K562 (cell line): ENCODE measurements around the gene PARD3. TPM values are rescaled to one million over a fixed set of nuclear protein-coding genes. Genes with fewer than 3 reads are reported as not detected.

Experiments
- ATAC-seq: fragments of 200-7000 bp; cut with Tn5 transposase; 3 replicates; pipeline ENCODE4 v1.9.1; 2020; ENCODE audit warnings: moderate library complexity
- BruUV-seq: library from RNA; stranded (reverse); fragments of 400-500 nt; replicated peaks from 2 replicates; lab custom pipeline; 2021; lab: Mats Ljungman, UMichigan
- CTCF ChIA-PET: fragments of 300-600 bp; formaldehyde crosslinking; extraction: SDS; loops from one replicate; lab custom pipeline; 2021; ENCODE audit warnings: low intra/inter-chr PET ratio; lab: Yijun Ruan, JAX
- POLR2A ChIA-PET: fragments of 300-600, 350-650 bp; sonication (Branson Sonifier 250); formaldehyde crosslinking; extraction: SDS; loops from one replicate; lab custom pipeline; 2021; ENCODE audit warnings: antibody characterized with exemption, inconsistent platforms; lab: Yijun Ruan, JAX
- DNase-seq, 4 experiments: peaks; one replicate each; pipeline versions ENCODE4 v3.0.0 to v3.0.0-alpha.2; 2011 to 2018; ENCODE audit warnings: low spot score in 3 of 4, mixed read lengths in 3 of 4; ENCODE audit errors: extremely low read depth in 1 of 4
- FAIRE-seq: peaks from 2 replicates; lab custom pipeline; 2011; peaks lifted over from hg19 to GRCh38; lab: Jason Lieb, UNC
- H2AFZ ChIP-seq: 2 replicates; pipeline ENCODE4 v1.6.0; 2011; ENCODE audit warnings: low read depth, low read length, control low read depth, inconsistent platforms
- H3K27ac ChIP-seq: fragments of 200-600 bp; 3 replicates; pipeline ENCODE4 v1.8.0; 2011; ENCODE audit warnings: low read depth, mild to moderate bottlenecking, control low read depth, inconsistent platforms, low read length, moderate library complexity, mixed read lengths; ENCODE audit errors: extremely low read depth
- H3K27me3 ChIP-seq, 2 experiments: fragments of 300-600 bp in 1 of 2; 2 replicates in 1 of 2; 3 replicates in 1 of 2; pipeline versions ENCODE4 v1.6.0 to v1.8.0; 2011; ENCODE audit warnings: inconsistent platforms in 2 of 2, low read length in 2 of 2, mild to moderate bottlenecking in 1 of 2, mixed read lengths in 1 of 2, moderate library complexity in 1 of 2; ENCODE audit not compliant: control insufficient read depth in 2 of 2, insufficient read depth in 2 of 2
- H3K36me3 ChIP-seq: fragments of 300-600 bp; 3 replicates; pipeline ENCODE4 v1.8.0; 2011; ENCODE audit warnings: mild to moderate bottlenecking, low read length, inconsistent platforms; ENCODE audit not compliant: control insufficient read depth, insufficient read depth
- H3K4me1 ChIP-seq, 2 experiments: fragments of 200-600 bp in 1 of 2; replicated peaks in 1 of 2; 2 replicates in 1 of 2; 3 replicates in 1 of 2; pipeline versions ENCODE4 v1.5.1 to v1.8.0; 2011; ENCODE audit warnings: inconsistent platforms in 2 of 2, low read length in 2 of 2, mild to moderate bottlenecking in 1 of 2, mixed read lengths in 1 of 2, moderate library complexity in 1 of 2; ENCODE audit not compliant: control insufficient read depth in 2 of 2, insufficient read depth in 2 of 2
- H3K4me2 ChIP-seq: 2 replicates; pipeline ENCODE4 v1.6.1; 2011; ENCODE audit warnings: low read length, control low read depth, inconsistent platforms, mixed read lengths; ENCODE audit not compliant: insufficient read depth
- H3K4me3 ChIP-seq: fragments of 200-600 bp; sonication (generic), shearing (Covaris generic); 2 replicates; pipeline ENCODE4 v1.5.1; 2016; ENCODE audit warnings: control low read depth, inconsistent platforms
- H3K79me2 ChIP-seq: fragments of 200-600 bp; 3 replicates; pipeline ENCODE4 v1.8.0; 2011; ENCODE audit warnings: low read length, inconsistent platforms; ENCODE audit not compliant: control insufficient read depth, insufficient read depth
- H3K9ac ChIP-seq, 2 experiments: 2 replicates each; pipeline versions ENCODE4 v1.6.0 to v1.6.1; 2011; ENCODE audit warnings: low read depth in 2 of 2, low read length in 2 of 2, control low read depth in 1 of 2, inconsistent platforms in 1 of 2, mild to moderate bottlenecking in 1 of 2, mixed read lengths in 1 of 2; ENCODE audit not compliant: insufficient read depth in 1 of 2
- H3K9me1 ChIP-seq: one replicate; pipeline ENCODE4 v1.6.0; 2011; ENCODE audit warnings: inconsistent platforms, mild to moderate bottlenecking, low read length, moderate library complexity; ENCODE audit not compliant: control insufficient read depth, insufficient read depth
- H3K9me3 ChIP-seq: replicated peaks from 2 replicates; pipeline ENCODE4 v1.5.1; 2011; ENCODE audit warnings: low read depth, low read length, inconsistent platforms; ENCODE audit not compliant: control insufficient read depth, insufficient read depth
- H4K20me1 ChIP-seq: replicated peaks from 2 replicates; pipeline ENCODE4 v1.6.1; 2011; ENCODE audit warnings: low read length, inconsistent platforms, mixed read lengths; ENCODE audit not compliant: control insufficient read depth, insufficient read depth
- CBFA2T3 ChIP-seq: fragments of 450-650 bp; IDR thresholded peaks from 2 replicates; pipeline ENCODE4 v1.6.1; 2017
- E2F6 ChIP-seq, 2 experiments: IDR thresholded peaks; 2 replicates each; pipeline ENCODE4 v1.6.1; 2011; ENCODE audit warnings: borderline replicate concordance in 1 of 2, control low read depth in 1 of 2, low read depth in 1 of 2, low read length in 1 of 2, mild to moderate bottlenecking in 1 of 2, mixed read lengths in 1 of 2, moderate library complexity in 1 of 2; ENCODE audit not compliant: insufficient read depth in 1 of 2, insufficient read length in 1 of 2, poor library complexity in 1 of 2, severe bottlenecking in 1 of 2; ENCODE audit errors: extremely low read depth in 1 of 2
- ETS2 ChIP-seq: IDR thresholded peaks from 2 replicates; pipeline ENCODE4 v1.6.1; 2016; ENCODE audit warnings: borderline replicate concordance, missing genetic modification characterization, mild to moderate bottlenecking, moderate library complexity, missing compliant biosample characterization; ENCODE audit not compliant: poor library complexity, severe bottlenecking
- ZNF140 ChIP-seq: fragments of 250-450 bp; sonication (Bioruptor Pico); IDR thresholded peaks from 2 replicates; pipeline ENCODE4 v1.8.0; 2021; ENCODE audit warnings: moderate library complexity, mild to moderate bottlenecking, inconsistent platforms
- ZNF239 ChIP-seq: fragments of 250-450 bp; sonication (Bioruptor Pico); IDR thresholded peaks from 2 replicates; pipeline ENCODE4 v1.4.0; 2020; ENCODE audit warnings: mild to moderate bottlenecking
- ZNF395 ChIP-seq: fragments of 200-800 bp; sonication (Bioruptor generic); IDR thresholded peaks from 2 replicates; pipeline ENCODE4 v1.6.1; 2017; ENCODE audit warnings: missing genetic modification characterization, missing compliant biosample characterization
- ZNF644 ChIP-seq: fragments of 200-800 bp; sonication (Bioruptor generic); IDR thresholded peaks from 2 replicates; pipeline ENCODE4 v1.6.1; 2016; ENCODE audit warnings: low read depth, missing genetic modification characterization, missing compliant biosample characterization
- WGBS: fragments of 100-300 bp; shearing (Covaris generic); methylation state at CpG from one replicate; pipeline ENCODE4 v1.1.6; 2016; ENCODE audit warnings: low coverage, mixed read lengths; ENCODE audit not compliant: insufficient coverage; ENCODE audit errors: missing lambda C conversion rate; 5-methylcytosine and 5-hydroxymethylcytosine counted together
- in situ Hi-C: fragments of 300-500 bp; cut with MboI; formaldehyde crosslinking; loops from 4 replicates; pipeline ENCODE4 v1.15.0; 2018; ENCODE audit warnings: inconsistent platforms, mixed read lengths
- intact Hi-C: fragments of 100-400 bp; cut with micrococcal nuclease; formaldehyde crosslinking; loops from 2 replicates; pipeline ENCODE4 v1.14.2; 2022
- polyA plus RNA-seq, 8 experiments: library from polyadenylated mRNA; depleted of rRNA in 4 of 8; stranded (reverse) in 5 of 8; unstranded in 3 of 8; fragments of >200 nt; fragmentation: Nextera tagmentation in 2 of 8; fragmentation: Illumina TruSeq in 1 of 8; extraction: Ambion mirVana in 2 of 8; extraction: Trizol in 1 of 8; gene quantifications; 2 replicates each; pipeline versions ENCODE4 v1.2.1 to v1.2.3, GENCODE V29; 2011 to 2014; ENCODE audit warnings: inconsistent platforms in 1 of 8, missing spikeins in 1 of 8
- total RNA-seq, 7 experiments: library from RNA; depleted of rRNA in 6 of 7; stranded (reverse); fragments of >200 nt in 6 of 7; fragmentation: Illumina TruSeq in 2 of 7; extraction: Trizol in 2 of 7; gene quantifications; 2 replicates each; pipeline versions ENCODE4 v1.2.1 to v1.2.3, GENCODE V29; 2011 to 2021; ENCODE audit warnings: low replicate concordance in 1 of 7
- TF ChIP-seq, protein P1 (sequence below): fragments of 450-650 bp; formaldehyde crosslinking; IDR thresholded peaks from 2 replicates; pipeline ENCODE4 v1.4.0; 2022; ENCODE audit warnings: mild to moderate bottlenecking, moderate library complexity

Gene PARD3
- total and polyA plus RNA-seq, 9 of the 15 experiments (the other 6 are each of a cell fraction or from before 2014, with no cell fraction given), result 2.7 to 11.7 (median 7.7) TPM

GRCh38 chr10:34241226-34242000, 573.7 kb downstream of the PARD3 start:
- no peak overlapping the region for H3K4me3 ChIP-seq
- H3K27me3 ChIP-seq, result peaks cover 0 to 12% of the 10 kb centered on the region in 2 experiments; a peak in 2 of 5 replicates
- H2AFZ ChIP-seq, result no peak overlapping the region
- no peak for TF ChIP-seq ETS2 (tag)
- ATAC-seq (no peak), DNase-seq (no peak), FAIRE-seq (no peak)
- H3K27ac ChIP-seq, result no peak overlapping the region
- no peak overlapping the region for H3K4me2 ChIP-seq
- H3K36me3 ChIP-seq, result no peaks in the 10 kb centered on the region
- BruUV-seq, result no TSS peak
- in situ Hi-C loops (no loop called here), intact Hi-C loops (no loop called here)
- H3K4me1 ChIP-seq, result no peaks in the 10 kb centered on the region
- no peaks in the 10 kb centered on the region for H4K20me1 ChIP-seq
- ChIA-PET CTCF (no interaction called here), POLR2A (interaction anchor here (0.6 to 0.9 kb wide), 3 partner anchors 8 to 223 kb away, joined by 3 to 5 read pairs (median 3); no protein-coding TSS in a partner anchor)
- H3K9me3 ChIP-seq, result no peaks in the 10 kb centered on the region
- no peaks in the 10 kb centered on the region for H3K9me1 ChIP-seq
- H3K9ac ChIP-seq, result no peak overlapping the region
- no peaks in the 10 kb centered on the region for H3K79me2 ChIP-seq
- WGBS, result 0% methylated on average over 10 of the region's 10 CpGs

DNA sequence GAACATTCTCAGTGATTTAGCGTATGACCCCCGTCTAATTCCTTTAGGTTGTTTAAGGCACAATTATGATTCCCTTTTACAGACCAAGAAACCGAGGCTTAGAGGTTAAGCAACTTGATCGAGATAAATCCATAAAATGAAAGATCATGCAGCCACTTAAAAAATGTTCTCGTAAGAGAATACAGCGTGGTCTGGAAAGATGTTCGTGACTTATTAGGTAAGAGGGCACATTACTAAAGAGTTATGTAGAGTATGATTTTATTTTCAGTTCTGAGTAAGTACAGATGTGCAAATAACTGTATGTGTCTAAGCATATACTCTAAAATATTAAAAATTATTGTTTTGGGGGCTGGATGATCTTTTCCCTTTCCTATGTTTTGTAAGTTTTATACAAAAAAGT, 575.1 kb downstream of the PARD3 start:
- Histone ChIP-seq H4K20me1 (no peaks in the 10 kb centered on the region), H3K9me3 (no peaks in the 10 kb centered on the region), H3K4me3 (no peak overlapping the region), H3K79me2 (no peaks in the 10 kb centered on the region), H3K27ac (no peak overlapping the region), H3K36me3 (no peaks in the 10 kb centered on the region), H2AFZ (no peak overlapping the region), H3K27me3 (peaks cover 0 to 12% of the 10 kb centered on the region in 2 experiments; a peak in 2 of 5 replicates), H3K4me1 (no peaks in the 10 kb centered on the region), H3K4me2 (no peak overlapping the region), H3K9ac (no peak overlapping the region), H3K9me1 (no peaks in the 10 kb centered on the region)
- in situ Hi-C loops, result no loop called here
- intact Hi-C loops, result no loop called here
- under 1% methylated on average over 7 of the region's 7 CpGs for WGBS
- ChIA-PET POLR2A (interaction anchor here (0.9 kb wide), 1 partner anchor 9 kb away, joined by 5 read pairs; no protein-coding TSS in a partner anchor), CTCF (no interaction called here)
- ATAC-seq (no peak), FAIRE-seq (no peak), DNase-seq (no peak)
- no TSS peak for BruUV-seq
- TF ChIP-seq ZNF239 (CRISPR knock-in tag) (no peak), ZNF395 (CRISPR knock-in tag) (no peak), ZNF140 (CRISPR knock-in tag) (no peak), ZNF644 (tag) (no peak), CBFA2T3 (no peak), E2F6 (IDR thresholded peaks at IDR 0.05; ENCODE audit: borderline replicate concordance in 1 of 2, extremely low read depth in 1 of 2, insufficient read depth in 1 of 2, insufficient read length in 1 of 2, low read depth in 1 of 2, low read length in 1 of 2, poor library complexity in 1 of 2, severe bottlenecking in 1 of 2) (no peak)
- TF ChIP-seq, protein P1, sequence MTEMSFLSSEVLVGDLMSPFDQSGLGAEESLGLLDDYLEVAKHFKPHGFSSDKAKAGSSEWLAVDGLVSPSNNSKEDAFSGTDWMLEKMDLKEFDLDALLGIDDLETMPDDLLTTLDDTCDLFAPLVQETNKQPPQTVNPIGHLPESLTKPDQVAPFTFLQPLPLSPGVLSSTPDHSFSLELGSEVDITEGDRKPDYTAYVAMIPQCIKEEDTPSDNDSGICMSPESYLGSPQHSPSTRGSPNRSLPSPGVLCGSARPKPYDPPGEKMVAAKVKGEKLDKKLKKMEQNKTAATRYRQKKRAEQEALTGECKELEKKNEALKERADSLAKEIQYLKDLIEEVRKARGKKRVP (CRISPR knock-in tag), result no peak
